ENCODE measurements around the gene LRRTM3. TPM values are rescaled to one million over a fixed set of nuclear protein-coding genes. Genes with fewer than 3 reads are reported as not detected.

The LRRTM3 gene
- total and polyA plus RNA-seq, 4 donors = 0.02 to 0.68 (median 0.06) TPM; not detected in 1

GRCh38 chr10:67011480-67011879, 85.6 kb downstream of the LRRTM3 start:
- Histone ChIP-seq H3K27ac (ENCODE audit: low read depth in 1 of 2, low read length in 1 of 2) (no peak overlapping the region), H3K4me3 (no peak overlapping the region), H3K36me3 (ENCODE audit: control insufficient read depth in 4 of 4, insufficient read depth in 4 of 4, low read length in 4 of 4) (no peaks in the 10 kb centered on the region), H3K9me3 (ENCODE audit: control insufficient read depth in 4 of 4, insufficient read depth in 3 of 4, low read length in 3 of 4) (no peaks in the 10 kb centered on the region), H3K9ac (ENCODE audit: insufficient read depth in 1 of 2, low read length in 2 of 2) (no peak overlapping the region), H3K4me1 (ENCODE audit: control insufficient read depth in 5 of 5, insufficient read depth in 5 of 5, low read length in 5 of 5) (peaks cover 0 to 2% (median 0%) of the 10 kb centered on the region in 5 donors), H3K27me3 (ENCODE audit: control insufficient read depth in 3 of 3, insufficient read depth in 3 of 3, low read length in 2 of 3) (no peaks in the 10 kb centered on the region)
- WGBS, 2 donors = 96 to 100% methylated on average over 1 of the region's 1 CpG
- no peak for TF ChIP-seq CTCF (IDR thresholded peaks at IDR 0.05; ENCODE audit: control extremely low read depth, extremely low read depth)
- DNase-seq = no peak
- ATAC-seq (ENCODE audit: insufficient read depth, low FRiP score) = no peak

GRCh38 chr10:67011981-67012380, 86.1 kb downstream of the LRRTM3 start:
- H3K36me3 ChIP-seq (ENCODE audit: control insufficient read depth in 4 of 4, insufficient read depth in 4 of 4, low read length in 4 of 4) = no peaks in the 10 kb centered on the region
- WGBS, 2 donors = 78 to 82% methylated on average over 3 of the region's 3 CpGs
- H3K4me3 ChIP-seq = no peak overlapping the region
- no peak for TF ChIP-seq CTCF (IDR thresholded peaks at IDR 0.05; ENCODE audit: control extremely low read depth, extremely low read depth)
- no peak overlapping the region for H3K9ac ChIP-seq (ENCODE audit: insufficient read depth in 1 of 2, low read length in 2 of 2)
- H3K9me3 ChIP-seq (ENCODE audit: control insufficient read depth in 4 of 4, insufficient read depth in 3 of 4, low read length in 3 of 4) = no peaks in the 10 kb centered on the region
- DNase-seq (peak in 1 of 3 donors; percentile 7), ATAC-seq (ENCODE audit: insufficient read depth, low FRiP score) (no peak)
- no peak overlapping the region for H3K27ac ChIP-seq (ENCODE audit: low read depth in 1 of 2, low read length in 1 of 2)
- no peaks in the 10 kb centered on the region for H3K27me3 ChIP-seq (ENCODE audit: control insufficient read depth in 3 of 3, insufficient read depth in 3 of 3, low read length in 2 of 3)
- peaks cover 0 to 2% (median 0%) of the 10 kb centered on the region in 5 donors for H3K4me1 ChIP-seq (ENCODE audit: control insufficient read depth in 5 of 5, insufficient read depth in 5 of 5, low read length in 5 of 5)

- Histone ChIP-seq H3K27ac (ENCODE audit: low read depth in 1 of 2, low read length in 1 of 2) (no peak overlapping the region), H3K9me3 (ENCODE audit: control insufficient read depth in 4 of 4, insufficient read depth in 3 of 4, low read length in 3 of 4) (no peaks in the 10 kb centered on the region), H3K9ac (ENCODE audit: insufficient read depth in 1 of 2, low read length in 2 of 2) (no peak overlapping the region), H3K27me3 (ENCODE audit: control insufficient read depth in 3 of 3, insufficient read depth in 3 of 3, low read length in 2 of 3) (no peaks in the 10 kb centered on the region), H3K36me3 (ENCODE audit: control insufficient read depth in 4 of 4, insufficient read depth in 4 of 4, low read length in 4 of 4) (no peaks in the 10 kb centered on the region), H3K4me1 (ENCODE audit: control insufficient read depth in 5 of 5, insufficient read depth in 5 of 5, low read length in 5 of 5) (peaks cover 0 to 2% (median 0%) of the 10 kb centered on the region in 5 donors), H3K4me3 (no peak overlapping the region)
- TF ChIP-seq CTCF (IDR thresholded peaks at IDR 0.05; ENCODE audit: control extremely low read depth, extremely low read depth) = no peak
- ATAC-seq (ENCODE audit: insufficient read depth, low FRiP score) (no peak), DNase-seq (no peak)
- 66 to 84% methylated on average over 1 of the region's 1 CpG for WGBS, 2 donors
Measured at GRCh38 chr10:67015225-67015624, 89.4 kb downstream of the LRRTM3 start.

- no peaks in the 10 kb centered on the region for H3K27me3 ChIP-seq (ENCODE audit: control insufficient read depth in 3 of 3, insufficient read depth in 3 of 3, low read length in 2 of 3)
- H3K27ac ChIP-seq (ENCODE audit: low read depth in 1 of 2, low read length in 1 of 2) = no peak overlapping the region
- no peak for TF ChIP-seq CTCF (IDR thresholded peaks at IDR 0.05; ENCODE audit: control extremely low read depth, extremely low read depth)
- H3K4me3 ChIP-seq = no peak overlapping the region
- no peaks in the 10 kb centered on the region for H3K4me1 ChIP-seq (ENCODE audit: control insufficient read depth in 5 of 5, insufficient read depth in 5 of 5, low read length in 5 of 5)
- no peak for ATAC-seq (ENCODE audit: insufficient read depth, low FRiP score)
- no peak for DNase-seq
- WGBS, 2 donors = 78 to 84% methylated on average over 2 of the region's 2 CpGs
- no peak overlapping the region for H3K9ac ChIP-seq (ENCODE audit: insufficient read depth in 1 of 2, low read length in 2 of 2)
- H3K36me3 ChIP-seq (ENCODE audit: control insufficient read depth in 4 of 4, insufficient read depth in 4 of 4, low read length in 4 of 4) = no peaks in the 10 kb centered on the region
- no peaks in the 10 kb centered on the region for H3K9me3 ChIP-seq (ENCODE audit: control insufficient read depth in 4 of 4, insufficient read depth in 3 of 4, low read length in 3 of 4)
Measured at GRCh38 chr10:67017218-67017617, 91.4 kb downstream of the LRRTM3 start.
